PFSK-1 (cell line): Measurements from ENCODE around the gene ALG8.

ENCODE experiments used
- POLR2AphosphoS5 ChIP-seq: IDR thresholded peaks from 2 replicates; pipeline ENCODE4 v1.6.1; 2012; ENCODE audit warnings: low read depth, mild to moderate bottlenecking, control low read depth, low read length, moderate library complexity
- REST ChIP-seq, 2 experiments: IDR thresholded peaks; 2 replicates each; pipeline versions ENCODE4 v1.6.1 to v1.8.0; 2011 to 2012; ENCODE audit warnings: low read depth in 2 of 2, low read length in 2 of 2, control low read depth in 1 of 2, inconsistent platforms in 1 of 2, mild to moderate bottlenecking in 1 of 2, moderate library complexity in 1 of 2; ENCODE audit not compliant: insufficient read depth in 1 of 2

- TF ChIP-seq REST (IDR thresholded peaks at IDR 0.05; ENCODE audit: insufficient read depth in 1 of 2, low read depth in 2 of 2, low read length in 2 of 2) (no peak), POLR2AphosphoS5 (no peak)
Observed at GRCh38 chr11:78063440-78064181, 75.8 kb downstream of the ALG8 start, which contains the start of gene THRSP.
